ENCODE results near the gene CFAP99. TPM values are rescaled to one million over a fixed set of nuclear protein-coding genes. Genes with fewer than 3 reads are reported as not detected.

The CFAP99 gene
- total and polyA plus RNA-seq, 2 of the 4 experiments (the other 2 are of a cell fraction), result not detected

GRCh38 chr4:2462992-2463762 is 44.4 kb downstream of the CFAP99 start:
- peak overlapping the region; percentile 51 for H2AK9ac ChIP-seq (replicated peaks; ENCODE audit: low read depth, low read length, poor library complexity)
- peak overlapping the region; percentile 39; the same call in 1 of the 2 replicates for H2AK5ac ChIP-seq (ENCODE audit: low read depth, low read length)
- H2BK5ac ChIP-seq (ENCODE audit: low read depth, low read length, poor library complexity, severe bottlenecking), result no peak overlapping the region
- no peak overlapping the region for H3K4ac ChIP-seq (ENCODE audit: low read depth, low read length)
- no peak overlapping the region; the same call in 1 of the 2 replicates for H3K23ac ChIP-seq (ENCODE audit: low read depth, low read length)
- no peaks in the 10 kb centered on the region for H3K9me3 ChIP-seq (ENCODE audit: control insufficient read depth, insufficient read depth, low read length)
- 16% methylated on average over 6 of the region's 35 CpGs; no CpG with 5 or more reads in 1 of the 2 experiments for WGBS, 2 experiments (ENCODE audit: extremely low coverage in 2 of 2, insufficient read length in 1 of 2)
- H3K27me3 ChIP-seq (ENCODE audit: control insufficient read depth, insufficient read depth, low read length), result peaks cover 5% of the 10 kb centered on the region
- H4K20me1 ChIP-seq (ENCODE audit: insufficient read depth, low read length), result no peaks in the 10 kb centered on the region; the same call in 1 of the 2 replicates
- H4K8ac ChIP-seq (ENCODE audit: low read depth in 2 of 2, low read length in 2 of 2), result 0 out of 4 replicates have a peak overlapping the region, but pooled peaks of 1 of the 2 experiments have one; percentile 47
- peaks cover 2% of the 10 kb centered on the region; the same call in 1 of the 2 replicates for H3K36me3 ChIP-seq (ENCODE audit: control insufficient read depth, insufficient read depth, low read length)
- peaks cover 3% of the 10 kb centered on the region; the same call in 1 of the 2 replicates for H3K9me1 ChIP-seq (ENCODE audit: insufficient read depth, low read length)
- in situ Hi-C loops (cut with MboI; ENCODE audit: low sequenced_read_pairs) (no loop called here), intact Hi-C loops (cut with micrococcal nuclease) (loop anchor here (1.0 to 5.0 kb wide), 2 partner anchors 221 to 243 kb away; partner anchors contain the start of genes HAUS3 and POLN), dilution Hi-C loops (cut with HindIII; ENCODE audit: low sequenced_read_pairs, unreplicated experiment) (no loop called here)
- DNase-seq (no peak), ATAC-seq (ENCODE audit: low read depth) (no peak; the same call in 1 of the 2 replicates)
- ChIA-PET CTCF (no interaction called here), POLR2A (ENCODE audit: unreplicated experiment) (interaction anchor here (0.6 kb wide), 1 partner anchor 185 kb away, joined by 3 read pairs; no protein-coding TSS in a partner anchor)
- H4K91ac ChIP-seq (ENCODE audit: insufficient read depth, low read depth, low read length), result no peak overlapping the region
- H4K5ac ChIP-seq (ENCODE audit: low read depth, low read length), result no peak overlapping the region
- no peak overlapping the region for H2BK120ac ChIP-seq (ENCODE audit: low read depth, low read length)
- no peak overlapping the region for H3K56ac ChIP-seq (ENCODE audit: extremely low read depth, insufficient read depth, low read length)
- H3K27ac ChIP-seq (ENCODE audit: insufficient read depth, low read length), result no peak overlapping the region
- H3K4me3 ChIP-seq (ENCODE audit: insufficient read depth, low read depth, low read length), result no peak overlapping the region
- peak overlapping the region; percentile 28; the same call in 1 of the 2 replicates for H3K9ac ChIP-seq (ENCODE audit: low read depth, low read length)
- H2BK15ac ChIP-seq (ENCODE audit: low read depth, low read length), result no peak overlapping the region
- H3K4me1 ChIP-seq (ENCODE audit: control insufficient read depth, insufficient read depth, low read length), result peaks cover 2% of the 10 kb centered on the region; the same call in 1 of the 2 replicates
- H3K4me2 ChIP-seq (ENCODE audit: low read depth, low read length), result peak overlapping the region; percentile 3; the same call in 1 of the 2 replicates
- no peak overlapping the region for H2BK20ac ChIP-seq (ENCODE audit: low read depth, low read length)
- H3K79me1 ChIP-seq (ENCODE audit: low read depth in 1 of 2, low read length in 2 of 2), result peaks cover 10% of the 10 kb centered on the region in 2 experiments
- no peak overlapping the region for H3K14ac ChIP-seq (replicated peaks; ENCODE audit: low read depth, low read length)
- no TSS peak for BruUV-seq (replicated peaks)
- no peak overlapping the region for H3K18ac ChIP-seq (ENCODE audit: low read depth, low read length)
- H2AFZ ChIP-seq (replicated peaks; ENCODE audit: low read length, poor library complexity), result peak overlapping the region; percentile 12
- no peak for TF ChIP-seq POLR2A (IDR thresholded peaks at IDR 0.05; ENCODE audit: low read depth, low read length)
- TF ChIP-seq CEBPB (IDR thresholded peaks at IDR 0.05; ENCODE audit: low read depth, low read length), result no peak
- TF ChIP-seq RCOR1 (IDR thresholded peaks at IDR 0.05; ENCODE audit: insufficient replicate concordance, low read length), result no peak
- no peak for TF ChIP-seq RFX5 (IDR thresholded peaks at IDR 0.05; ENCODE audit: low read depth, low read length)
- no peak for TF ChIP-seq SMC3 (IDR thresholded peaks at IDR 0.05; ENCODE audit: low read depth, low read length)
- no peak for TF ChIP-seq RAD21 (IDR thresholded peaks at IDR 0.05; ENCODE audit: low read length)
- no peak for TF ChIP-seq USF2 (IDR thresholded peaks at IDR 0.05; ENCODE audit: low read depth, low read length)
- TF ChIP-seq ELK1 (IDR thresholded peaks at IDR 0.05; ENCODE audit: borderline replicate concordance, low read depth, low read length), result no peak
- TF ChIP-seq MAFK (IDR thresholded peaks at IDR 0.05; ENCODE audit: low read depth, low read length), result no peak
- TF ChIP-seq BHLHE40 (IDR thresholded peaks at IDR 0.05; ENCODE audit: low read depth, low read length), result no peak
- no peak for TF ChIP-seq MXI1 (IDR thresholded peaks at IDR 0.05; ENCODE audit: borderline replicate concordance, low read depth, low read length)
- TF ChIP-seq FOS (IDR thresholded peaks at IDR 0.05; ENCODE audit: low read depth, low read length), result no peak
- TF ChIP-seq MAZ (IDR thresholded peaks at IDR 0.05; ENCODE audit: borderline replicate concordance, low read depth, low read length), result no peak
- TF ChIP-seq CTCF (conservative IDR thresholded peaks at IDR 0.05; ENCODE audit: low read depth, low read length), result no peak

Data from IMR-90 (cell line).